Spleen (tissue), 11 donors: ENCODE results near the gene SLC5A11. TPM values are rescaled to one million over a fixed set of nuclear protein-coding genes. Genes with fewer than 3 reads are reported as not detected.

Experiments used
- DNase-seq: peaks from one replicate; pipeline ENCODE4 v3.0.0-alpha.2; 2020
- H3K27ac ChIP-seq, 8 donors: fragments of 200-600 bp; sonication (generic) in 7 of 8; 1 replicate in 4 of 8; 2 replicates in 4 of 8; pipeline versions ENCODE4 v1.5.0 to v1.8.0; 2016 to 2021; ENCODE audit warnings: inconsistent platforms in 4 of 8, mild to moderate bottlenecking in 4 of 8, moderate library complexity in 1 of 8
- H3K27me3 ChIP-seq, 7 donors: fragments of 200-600 bp; sonication (generic) in 6 of 7; replicated peaks in 1 of 7; 1 replicate in 4 of 7; 2 replicates in 3 of 7; pipeline versions ENCODE4 v1.5.0 to v1.8.0; 2016 to 2021; ENCODE audit warnings: inconsistent platforms in 3 of 7, mild to moderate bottlenecking in 1 of 7
- H3K36me3 ChIP-seq, 6 donors: fragments of 200-600 bp; sonication (generic) in 5 of 6; 1 replicate in 4 of 6; 2 replicates in 2 of 6; pipeline versions ENCODE4 v1.5.0 to v1.8.0; 2016 to 2021; ENCODE audit warnings: inconsistent platforms in 2 of 6
- H3K4me1 ChIP-seq, 6 donors: fragments of 200-600 bp; sonication (generic) in 5 of 6; 1 replicate in 3 of 6; 2 replicates in 3 of 6; pipeline versions ENCODE4 v1.5.0 to v1.8.0; 2016 to 2021; ENCODE audit warnings: inconsistent platforms in 3 of 6
- H3K4me3 ChIP-seq, 8 donors: fragments of 200-600 bp; sonication (generic) in 7 of 8; 1 replicate in 4 of 8; 2 replicates in 4 of 8; pipeline versions ENCODE4 v1.5.0 to v1.8.0; 2016 to 2021; ENCODE audit warnings: inconsistent platforms in 4 of 8, mild to moderate bottlenecking in 4 of 8, moderate library complexity in 2 of 8
- H3K9me3 ChIP-seq, 8 donors: fragments of 200-600 bp; sonication (generic) in 7 of 8; 1 replicate in 4 of 8; 2 replicates in 4 of 8; pipeline versions ENCODE4 v1.5.0 to v1.8.0; 2016 to 2021; ENCODE audit warnings: inconsistent platforms in 4 of 8
- CTCF ChIP-seq, 11 experiments: fragments of 200-600 bp in 7 of 11; fragments of 450-650 bp in 4 of 11; sonication (generic) in 4 of 11; IDR thresholded peaks in 8 of 11; conservative IDR thresholded peaks in 3 of 11; 1 replicate in 7 of 11; 2 replicates in 4 of 11; pipeline versions ENCODE4 v1.4.0 to v1.8.0; 2016 to 2021; ENCODE audit warnings: antibody characterized with exemption in 11 of 11, inconsistent platforms in 4 of 11, mild to moderate bottlenecking in 1 of 11
- POLR2A ChIP-seq, 3 donors: fragments of 450-650 bp; IDR thresholded peaks; one replicate each; pipeline ENCODE4 v1.5.1; 2017; ENCODE audit warnings: antibody characterized with exemption in 3 of 3, mild to moderate bottlenecking in 1 of 3
- POLR2AphosphoS5 ChIP-seq, 3 donors: sonication (generic); formaldehyde crosslinking; IDR thresholded peaks; one replicate each; pipeline ENCODE4 v1.5.1; 2017; ENCODE audit warnings: antibody characterized with exemption in 3 of 3
- WGBS, 5 donors: extraction: QIAGEN DNeasy Blood & Tissue Kit in 3 of 5; methylation state at CpG; one replicate each; pipeline versions ENCODE4 v1.1.5 to v1.1.7; 2013 to 2018; 5-methylcytosine and 5-hydroxymethylcytosine counted together
- intact Hi-C: fragments of 100-400 bp; cut with DNase I; formaldehyde crosslinking; loops from one replicate; pipeline ENCODE4 v1.15.0; 2023; ENCODE audit warnings: low total_unique reads
- polyA plus RNA-seq, 3 donors: library from polyadenylated mRNA; stranded (reverse); fragments of 200-250 nt; gene quantifications; one replicate each; pipeline ENCODE4 v1.2.1, GENCODE V29; 2013
- total RNA-seq, 7 donors: library from RNA; depleted of rRNA in 3 of 7; stranded (reverse); fragments of >200 nt in 3 of 7; fragmentation: NEBNext Ultra II Directional in 4 of 7; extraction: Animal tissue kit (Norgen Biotek cat#: 25700) in 4 of 7; gene quantifications; one replicate each; pipeline versions ENCODE4 v1.1.0 to v1.2.1, GENCODE V29; 2016 to 2021
- donor health status: healthy with polysubstance abuse.
- donor health status: DM: no; HTN: no; CAD: no; lungs with moderate emphysema.
- donor health status: DM: no; HTN: no; CAD: no.
- donor health status: Bipolar disorder and iron deficiency.
- donor health status: healthy.
- donor health status: DM: no; HTN: no; CAD: no.
- donor health status: DM: yes; HTN: yes; CAD: no.

Gene SLC5A11
- total and polyA plus RNA-seq, 10 donors = 0.14 to 1.9 (median 0.46) TPM; not detected in 3

- intact Hi-C loops = no loop called here
- WGBS, 5 donors = 82 to 95% (median 95%) methylated on average over 6 of the region's 6 CpGs
- TF ChIP-seq POLR2A (IDR thresholded peaks at IDR 0.05) = no peak
- no peak for TF ChIP-seq POLR2AphosphoS5 (IDR thresholded peaks at IDR 0.05)
- no peak for TF ChIP-seq CTCF (IDR thresholded peaks at IDR 0.05 in 8 of 11, conservative IDR thresholded peaks at IDR 0.05 in 3 of 11)
- no peak overlapping the region for H3K27ac ChIP-seq
- no peak overlapping the region for H3K4me3 ChIP-seq
- peaks cover 0 to 5% (median 0%) of the 10 kb centered on the region in 6 donors for H3K4me1 ChIP-seq
- H3K27me3 ChIP-seq = no peaks in the 10 kb centered on the region
- H3K9me3 ChIP-seq = no peaks in the 10 kb centered on the region
- DNase-seq = no peak
- H3K36me3 ChIP-seq = peaks cover 0 to 14% (median 4%) of the 10 kb centered on the region in 6 donors
These were observed 8.9 kb upstream of the SLC5A11 start for GRCh38 chr16:24836836-24837235.

- Histone ChIP-seq H3K4me1 (peaks cover 0 to 5% (median 0%) of the 10 kb centered on the region in 6 donors), H3K9me3 (no peaks in the 10 kb centered on the region), H3K36me3 (peaks cover 0 to 6% (median under 1%) of the 10 kb centered on the region in 6 donors), H3K27me3 (no peaks in the 10 kb centered on the region), H3K4me3 (no peak overlapping the region), H3K27ac (no peak overlapping the region)
- WGBS, 5 donors = 86 to 92% (median 89%) methylated on average over 9 of the region's 9 CpGs
- intact Hi-C loops = no loop called here
- TF ChIP-seq POLR2A (IDR thresholded peaks at IDR 0.05) (no peak), CTCF (IDR thresholded peaks at IDR 0.05 in 8 of 11, conservative IDR thresholded peaks at IDR 0.05 in 3 of 11) (no peak), POLR2AphosphoS5 (IDR thresholded peaks at IDR 0.05) (no peak)
- no peak for DNase-seq
These were observed 7.8 kb upstream of the SLC5A11 start for GRCh38 chr16:24837969-24838368.

- Histone ChIP-seq H3K27me3 (no peaks in the 10 kb centered on the region), H3K36me3 (peaks cover 0 to 6% (median 0%) of the 10 kb centered on the region in 6 donors), H3K27ac (no peak overlapping the region), H3K4me1 (peaks cover 0 to 5% (median 0%) of the 10 kb centered on the region in 6 donors), H3K9me3 (no peaks in the 10 kb centered on the region), H3K4me3 (no peak overlapping the region)
- intact Hi-C loops = no loop called here
- DNase-seq = no peak
- TF ChIP-seq CTCF (IDR thresholded peaks at IDR 0.05 in 8 of 11, conservative IDR thresholded peaks at IDR 0.05 in 3 of 11) (no peak), POLR2A (IDR thresholded peaks at IDR 0.05) (no peak), POLR2AphosphoS5 (IDR thresholded peaks at IDR 0.05) (no peak)
- WGBS, 5 donors = 22 to 41% (median 25%) methylated on average over 5 of the region's 5 CpGs
These were observed 7.1 kb upstream of the SLC5A11 start for GRCh38 chr16:24838554-24839266.

GRCh38 chr16:24839347-24839972 lies 6.3 kb upstream of the SLC5A11 start:
- intact Hi-C loops = no loop called here
- DNase-seq = no peak
- peaks cover 0 to 3% (median 0%) of the 10 kb centered on the region in 6 donors for H3K36me3 ChIP-seq
- H3K27ac ChIP-seq = no peak overlapping the region
- no peak overlapping the region for H3K4me3 ChIP-seq
- H3K27me3 ChIP-seq = no peaks in the 10 kb centered on the region
- WGBS, 5 donors = 88 to 93% (median 91%) methylated on average over 6 to 7 of the region's 7 CpGs
- TF ChIP-seq CTCF (IDR thresholded peaks at IDR 0.05 in 8 of 11, conservative IDR thresholded peaks at IDR 0.05 in 3 of 11) = no peak
- no peak for TF ChIP-seq POLR2A (IDR thresholded peaks at IDR 0.05)
- TF ChIP-seq POLR2AphosphoS5 (IDR thresholded peaks at IDR 0.05) = no peak
- no peaks in the 10 kb centered on the region for H3K9me3 ChIP-seq
- H3K4me1 ChIP-seq = peaks cover 0 to 5% (median 0%) of the 10 kb centered on the region in 6 donors
